ENCODE data around the gene GPS2.

Gene GPS2

DNA sequence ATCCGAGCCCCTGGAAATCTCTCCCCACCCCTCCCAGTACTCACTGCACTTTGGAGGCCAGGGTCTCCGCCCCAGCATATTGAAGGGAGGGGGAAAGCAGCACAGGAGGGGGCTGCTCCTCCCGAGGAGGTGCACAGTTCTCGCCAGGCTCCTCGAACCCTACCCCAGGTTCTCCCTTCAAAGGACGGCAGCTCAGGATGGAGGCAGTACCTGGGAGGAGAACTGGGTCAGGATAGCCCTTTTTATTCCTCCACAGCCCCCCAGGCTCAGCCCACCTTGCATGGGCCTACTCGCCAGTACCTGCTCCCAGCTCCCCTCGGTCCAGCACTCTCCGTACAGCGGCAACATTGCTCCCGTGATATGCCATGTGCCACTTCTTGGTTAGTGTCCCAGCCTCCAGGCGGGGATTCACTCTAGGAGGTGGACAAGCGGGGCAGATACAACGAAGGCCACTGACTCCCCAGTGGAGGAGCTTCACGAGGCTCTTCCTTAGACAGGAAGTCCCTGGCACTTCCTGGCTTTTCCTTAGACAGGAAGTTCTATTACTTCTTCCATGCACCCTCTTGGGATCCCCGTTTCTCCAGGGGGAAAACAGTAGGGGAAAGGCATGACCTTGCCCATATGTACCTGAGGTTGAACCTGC is 2.1 kb upstream of the GPS2 start:
- no peak for DNase-seq (ENCODE audit: low read depth)

DNA sequence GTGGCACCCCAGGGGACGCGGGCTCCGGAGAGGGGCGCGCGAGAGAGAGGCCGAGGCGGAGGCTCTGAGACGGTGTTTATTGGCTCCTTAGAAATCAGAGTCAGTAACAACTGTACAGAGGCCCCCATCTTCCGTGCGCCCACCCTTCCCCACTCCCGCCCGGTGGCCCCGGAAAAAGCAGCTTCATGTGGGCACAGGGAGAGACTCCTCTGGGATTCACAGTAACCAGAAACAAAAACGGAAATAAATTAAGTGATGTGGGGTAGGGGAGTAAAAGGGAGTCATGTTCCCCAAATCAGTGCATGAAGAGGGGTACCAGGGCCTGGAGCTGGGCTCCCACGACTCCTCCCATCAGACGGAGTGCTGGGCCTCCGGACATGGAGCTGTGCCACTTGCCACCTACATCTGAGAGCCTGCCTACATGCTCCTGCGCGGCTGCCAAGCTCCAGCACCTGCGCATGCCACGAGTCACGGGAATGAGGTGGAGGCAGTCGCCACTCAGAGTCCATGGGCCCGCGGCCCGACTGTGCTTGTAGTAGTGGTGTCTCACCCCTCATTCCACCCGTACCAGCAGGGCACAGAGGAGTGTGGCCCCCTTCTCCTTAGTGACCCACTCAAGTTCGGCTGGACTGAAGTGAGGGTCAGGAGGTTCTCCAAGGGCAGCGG is 543 bp upstream of the GPS2 start:
- DNase-seq (ENCODE audit: low read depth), result no peak

DNA sequence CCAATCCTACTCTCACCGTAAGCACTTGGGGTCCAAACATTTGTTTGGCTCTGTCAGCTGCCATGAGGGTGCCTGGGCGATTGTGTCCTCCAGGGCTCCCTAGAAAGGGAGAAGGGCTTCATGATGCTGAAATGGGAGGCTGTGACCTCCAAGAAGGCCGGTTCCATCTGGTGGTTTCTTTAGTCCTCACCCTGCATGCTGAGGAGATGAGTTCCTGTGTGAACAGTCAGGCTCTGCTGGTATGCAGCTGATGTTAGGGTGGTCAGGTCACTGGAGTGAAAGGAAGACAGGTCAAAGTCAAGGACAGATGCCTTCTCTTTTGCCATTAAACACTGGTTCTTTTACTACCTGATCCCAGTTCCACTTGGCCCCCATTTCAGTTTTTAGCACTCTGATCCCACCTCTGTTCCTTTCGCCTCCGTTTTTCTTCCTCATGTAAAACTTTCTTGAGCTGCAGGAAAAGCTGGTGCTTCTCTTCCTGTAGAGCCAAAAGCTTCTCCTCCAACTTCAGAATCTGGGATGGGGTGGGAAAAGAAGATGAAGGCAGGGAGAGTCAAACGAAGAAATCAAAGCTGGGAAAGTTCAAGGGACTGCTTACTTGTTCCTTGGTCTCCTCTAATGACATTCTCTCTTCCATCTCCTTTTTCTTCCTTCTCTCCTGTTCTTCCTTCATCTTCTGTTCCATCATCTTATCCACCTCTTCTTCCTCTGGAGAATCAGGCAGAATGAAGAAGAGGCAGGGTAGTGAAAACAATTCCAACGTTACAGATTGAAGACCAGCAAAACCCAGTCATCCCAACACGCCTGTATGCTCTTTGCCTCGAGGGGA is 1.1 kb downstream of the GPS2 start:
- DNase-seq (ENCODE audit: low read depth), result no peak

DNA sequence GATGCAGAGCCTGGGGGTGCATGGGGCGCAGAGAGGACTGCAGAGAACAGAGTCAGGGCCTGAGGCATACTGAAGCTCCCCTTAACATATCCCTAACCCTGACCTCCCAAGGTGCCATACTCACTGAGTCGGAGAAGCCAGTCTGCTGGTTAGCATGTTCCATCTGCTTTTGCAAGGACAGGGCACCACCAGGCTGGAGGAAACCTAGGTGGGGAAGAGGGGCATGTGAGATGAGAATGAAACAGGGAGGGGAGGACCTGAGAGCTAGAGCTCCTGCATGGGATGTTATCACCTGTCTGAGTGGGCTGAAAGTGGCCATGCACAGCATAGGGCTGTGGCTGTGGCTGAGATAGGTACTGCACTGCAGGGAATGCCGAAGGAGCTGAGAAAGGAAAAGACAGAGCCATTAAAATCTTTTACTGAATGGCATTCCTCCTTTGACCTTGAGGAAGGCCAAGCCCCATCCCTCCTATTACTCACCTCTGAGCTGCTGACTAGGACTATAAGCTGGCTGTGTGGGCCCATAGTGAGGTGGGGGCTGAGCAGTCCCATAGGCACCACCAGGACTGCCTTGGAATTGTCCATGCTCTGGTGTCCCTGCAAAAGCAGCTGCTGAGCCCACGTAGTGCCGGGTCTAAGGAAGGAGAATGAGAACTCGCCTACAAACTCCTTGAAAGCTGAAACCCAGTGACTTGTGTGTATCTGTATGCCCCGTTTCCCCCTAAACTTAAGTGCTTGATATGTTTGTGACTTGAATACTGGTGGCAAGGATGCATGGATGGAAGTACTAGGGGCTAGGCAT is 1.9 kb downstream of the GPS2 start:
- no peak for DNase-seq (ENCODE audit: low read depth)

DNA sequence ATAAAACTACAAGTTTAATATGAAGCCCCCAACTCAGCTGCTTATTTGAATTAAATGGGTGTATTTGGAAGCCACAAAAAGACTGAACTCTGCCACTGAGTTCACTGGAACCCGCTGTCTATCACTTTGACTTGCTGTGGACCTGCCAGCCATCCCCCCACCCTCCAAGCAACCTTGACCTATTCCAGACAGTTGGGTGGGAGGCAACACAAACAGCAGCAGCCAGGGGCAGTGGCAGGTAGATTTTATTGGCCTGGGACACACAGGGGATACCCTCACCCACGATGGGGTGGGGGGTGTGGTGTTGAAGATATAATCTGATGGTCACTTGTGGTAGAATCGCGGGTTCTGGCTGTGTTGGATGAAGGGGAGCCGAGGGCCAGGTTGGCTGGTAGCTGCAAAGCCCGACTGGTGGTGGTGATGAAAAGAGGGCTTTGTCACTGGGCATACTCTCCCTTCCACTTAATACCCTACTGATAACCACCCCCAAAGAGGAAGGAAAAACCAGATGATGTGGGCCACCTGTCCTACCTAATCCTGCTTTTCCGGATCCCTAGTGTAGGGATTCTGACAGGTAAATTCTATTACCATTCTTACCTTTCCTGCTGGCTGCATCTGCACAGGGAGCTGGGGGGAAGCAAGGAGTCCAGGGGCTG is 2.6 kb downstream of the GPS2 start:
- no peak for DNase-seq (ENCODE audit: low read depth)

DNA sequence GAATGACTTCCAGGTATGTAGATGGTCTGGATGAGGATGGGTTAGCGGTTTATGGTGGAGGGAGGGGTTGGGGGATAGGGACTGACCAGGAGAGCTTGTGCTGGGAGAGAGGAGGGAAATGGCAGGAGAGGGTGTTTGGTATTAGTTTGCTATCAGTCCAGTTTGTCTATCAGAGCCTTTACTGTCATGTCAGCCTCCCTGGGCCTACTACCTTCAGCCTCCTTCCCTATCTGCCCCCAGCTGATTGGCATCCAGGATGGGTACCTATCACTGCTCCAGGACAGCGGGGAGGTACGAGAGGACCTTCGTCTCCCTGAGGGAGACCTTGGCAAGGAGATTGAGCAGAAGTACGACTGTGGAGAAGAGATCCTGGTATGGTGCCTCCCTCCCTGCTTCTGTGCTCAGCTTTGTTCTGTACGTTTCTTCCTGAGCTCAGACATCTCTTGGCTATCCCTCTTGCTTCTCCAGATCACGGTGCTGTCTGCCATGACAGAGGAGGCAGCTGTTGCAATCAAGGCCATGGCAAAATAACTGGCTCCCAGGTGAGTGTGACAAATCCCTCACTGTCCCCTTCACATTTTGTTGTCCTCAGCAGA is 4.0 kb downstream of the GPS2 start:
- DNase-seq (ENCODE audit: low read depth), result no peak

DNA sequence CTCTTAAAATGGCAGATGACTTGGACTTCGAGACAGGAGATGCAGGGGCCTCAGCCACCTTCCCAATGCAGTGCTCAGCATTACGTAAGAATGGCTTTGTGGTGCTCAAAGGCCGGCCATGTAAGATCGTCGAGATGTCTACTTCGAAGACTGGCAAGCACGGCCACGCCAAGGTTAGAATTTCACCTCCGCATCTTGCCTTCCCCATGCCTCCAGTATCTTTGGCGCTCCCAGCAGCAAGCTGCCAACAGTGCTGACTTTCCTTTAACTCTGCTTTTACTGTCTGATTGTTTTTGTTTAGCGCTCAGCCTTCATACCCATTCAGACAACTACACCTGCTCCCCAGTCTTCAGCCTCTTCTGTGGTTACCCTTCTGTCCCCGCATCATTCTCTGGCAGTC is 5.5 kb downstream of the GPS2 start:
- DNase-seq (ENCODE audit: low read depth), result no peak

DNA sequence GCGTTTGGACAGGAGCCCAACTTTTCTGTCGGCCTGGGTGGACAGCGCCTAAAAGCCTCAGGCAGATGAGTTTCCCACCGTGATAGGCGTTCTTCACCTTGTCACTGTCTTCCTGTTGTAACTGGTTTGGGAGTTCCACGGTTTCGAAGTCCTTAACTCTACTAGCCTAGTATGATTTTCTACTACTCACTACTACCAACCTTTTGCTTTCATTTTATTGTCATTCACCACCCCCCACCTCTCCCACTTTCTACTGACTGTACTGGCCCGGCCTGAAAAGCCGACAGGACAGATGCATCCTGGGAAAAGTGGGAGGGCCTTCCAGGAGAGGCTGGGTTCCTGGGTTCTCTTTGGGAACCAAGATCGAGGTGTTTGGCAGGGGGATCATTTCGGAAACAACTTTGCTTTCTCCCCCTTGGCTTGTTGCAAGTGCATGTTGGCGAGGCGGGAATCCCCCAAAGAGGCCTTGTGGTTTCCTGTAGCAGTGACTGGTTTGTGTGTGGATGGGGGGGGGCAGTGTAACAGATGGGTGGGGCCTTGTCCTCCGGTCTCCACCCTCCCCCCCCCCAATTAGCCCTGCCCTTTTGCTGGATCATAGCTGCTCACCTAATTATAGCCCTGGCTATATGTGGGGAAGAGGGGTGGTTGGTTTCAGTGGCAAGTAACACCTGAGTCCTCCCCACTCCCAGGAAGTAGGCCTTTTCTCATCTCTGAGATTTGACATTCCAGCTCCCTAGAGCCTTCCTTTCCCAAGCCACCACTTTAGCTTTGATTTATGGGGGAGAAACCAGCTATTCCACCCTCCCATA is 6.3 kb downstream of the GPS2 start:
- DNase-seq (ENCODE audit: low read depth), result peak; percentile 55

DNA sequence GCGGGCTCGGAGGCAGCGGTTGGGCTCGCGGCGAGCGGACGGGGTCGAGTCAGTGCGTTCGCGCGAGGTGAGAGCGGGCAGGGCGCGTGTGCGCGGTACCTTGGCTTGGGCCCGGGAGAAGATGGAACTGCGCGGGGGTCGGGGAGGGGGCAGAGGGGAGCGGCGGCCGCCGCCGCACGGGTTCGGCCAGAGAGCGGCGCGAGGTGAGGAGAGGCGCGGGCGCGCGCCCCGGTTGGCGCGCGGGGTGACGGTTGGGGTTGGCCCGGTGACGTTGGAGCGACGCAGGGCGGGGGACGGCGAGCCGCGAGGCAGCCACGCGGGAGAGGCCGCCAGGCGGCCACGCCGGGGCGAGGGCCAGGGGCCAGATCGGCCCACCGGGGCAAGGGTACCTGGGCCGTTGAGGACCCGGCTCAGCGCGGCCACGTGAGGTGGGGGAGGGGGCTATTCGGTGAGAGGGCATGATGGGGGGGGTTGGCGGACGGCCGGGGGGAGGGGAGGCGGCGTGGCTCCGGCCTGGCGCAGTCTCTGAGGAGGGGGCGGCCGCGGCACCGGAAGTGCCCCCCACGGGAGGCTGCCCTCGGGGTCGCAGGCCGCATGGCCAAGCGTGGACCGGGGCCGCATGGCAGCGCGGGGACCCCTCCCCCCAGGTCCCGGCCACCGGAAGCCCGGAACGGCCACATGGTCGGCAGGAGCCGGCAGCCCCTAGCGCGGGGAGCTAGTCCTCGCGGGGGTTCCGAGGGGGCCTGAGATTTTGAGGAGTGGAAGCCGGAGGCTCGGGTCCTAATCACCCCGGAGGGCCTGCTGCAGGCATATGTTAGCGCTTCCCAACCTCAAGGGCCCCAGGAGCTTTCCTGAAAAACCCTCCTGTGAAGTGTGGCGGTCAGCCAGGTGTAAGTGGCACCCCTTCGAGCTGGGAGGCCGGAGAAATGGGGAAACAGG is 7.2 kb downstream of the GPS2 start:
- no peak for DNase-seq (ENCODE audit: low read depth)

DNA sequence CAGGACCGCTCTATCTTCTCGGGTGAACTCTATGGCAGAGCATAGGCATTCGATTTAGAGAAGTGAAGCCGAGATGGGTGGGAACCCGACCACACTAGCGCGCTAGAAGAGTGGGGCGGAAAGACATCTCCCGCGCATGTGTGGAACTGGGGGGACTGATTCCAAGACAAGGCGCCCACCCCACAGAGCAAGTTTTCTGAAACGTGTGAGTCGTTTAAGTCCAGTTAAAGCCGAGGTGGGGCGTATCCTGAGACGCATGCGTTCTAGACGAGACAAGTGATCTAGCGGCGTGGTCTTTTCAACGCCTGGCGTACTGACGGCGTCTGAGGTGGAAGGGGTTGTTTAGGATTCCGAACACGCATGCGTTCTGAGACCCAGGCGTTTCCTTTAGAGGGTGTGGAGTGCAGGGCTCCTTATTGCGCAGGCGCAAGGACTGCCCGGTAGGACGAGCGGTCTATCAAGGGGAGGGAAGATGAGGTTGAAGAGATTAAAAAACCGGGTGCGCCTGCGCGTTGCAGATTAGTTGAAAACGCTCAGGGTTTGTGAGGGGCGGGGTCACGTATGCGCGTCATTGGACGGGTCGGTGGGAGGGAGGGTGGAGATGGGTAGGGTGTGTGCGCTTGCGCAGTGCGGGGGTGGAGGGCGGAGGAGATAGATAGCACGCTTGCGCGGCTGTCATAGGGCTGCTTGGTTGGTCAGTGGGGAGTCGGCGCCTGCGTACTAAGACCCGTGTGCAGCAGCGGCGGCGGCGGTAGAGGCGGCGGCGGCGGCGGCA is 8.1 kb downstream of the GPS2 start, which contains the start of gene EIF5A:
Gene EIF5A, plus strand, starts transcription at position 718 of the 775 bp plus-strand sequence. CDS start 2,008 bp downstream, outside the sequence.
- peak; percentile 100 for DNase-seq (ENCODE audit: low read depth)

DNA sequence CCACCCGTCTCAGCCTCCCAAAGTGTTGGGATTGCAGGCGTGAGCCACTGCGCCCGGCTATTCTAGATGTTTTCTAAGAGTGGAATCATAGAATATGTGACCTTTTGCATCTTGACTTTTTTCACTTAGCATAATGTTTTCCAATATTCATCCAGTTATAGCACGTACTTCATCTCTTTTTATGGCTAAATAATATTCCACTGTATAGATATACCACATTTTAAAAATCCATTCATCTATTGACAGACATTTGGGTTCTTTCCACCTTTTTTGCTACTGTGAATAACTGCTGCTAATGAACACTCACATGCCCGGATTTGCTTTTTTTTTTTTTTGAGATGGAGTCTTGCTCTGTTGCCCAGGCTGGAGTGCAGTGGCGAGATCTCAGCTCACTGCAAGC is 11.0 kb downstream of the GPS2 start:
- DNase-seq (ENCODE audit: low read depth), result no peak

DNA sequence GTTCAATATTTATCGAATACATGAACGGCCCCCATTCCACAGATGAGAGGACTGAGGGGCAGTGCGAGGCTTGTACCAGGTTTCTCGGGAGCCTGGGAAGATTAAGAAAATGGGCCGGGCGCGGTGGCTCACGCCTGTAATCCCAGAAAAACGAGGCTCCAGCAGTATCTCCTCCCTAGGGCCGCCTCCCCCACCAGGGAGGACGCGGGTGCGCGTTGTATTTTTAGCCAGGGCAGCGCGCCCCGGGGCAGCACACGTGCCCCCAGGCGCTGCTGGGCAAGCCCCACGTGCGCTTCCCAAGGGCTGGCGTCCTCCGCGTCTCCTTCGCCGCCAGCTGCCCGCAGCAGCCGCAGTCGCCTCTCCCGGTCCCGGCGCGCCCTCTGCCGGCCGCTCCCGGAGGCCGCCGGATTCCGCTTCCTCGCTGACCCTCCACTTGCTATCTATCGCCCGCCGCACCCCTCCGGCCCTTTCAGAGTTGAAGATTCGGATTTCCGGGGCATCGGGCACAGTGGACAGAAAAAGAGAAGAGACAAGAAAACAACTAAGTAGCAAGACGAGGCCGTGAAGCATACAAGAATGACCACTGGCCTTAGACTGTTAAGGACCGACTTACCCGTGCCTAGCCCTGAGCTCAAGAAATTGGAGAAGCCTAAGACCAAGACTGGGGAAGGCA is 18.8 kb downstream of the GPS2 start:
- peak; percentile 59 for DNase-seq (ENCODE audit: low read depth)

DNA sequence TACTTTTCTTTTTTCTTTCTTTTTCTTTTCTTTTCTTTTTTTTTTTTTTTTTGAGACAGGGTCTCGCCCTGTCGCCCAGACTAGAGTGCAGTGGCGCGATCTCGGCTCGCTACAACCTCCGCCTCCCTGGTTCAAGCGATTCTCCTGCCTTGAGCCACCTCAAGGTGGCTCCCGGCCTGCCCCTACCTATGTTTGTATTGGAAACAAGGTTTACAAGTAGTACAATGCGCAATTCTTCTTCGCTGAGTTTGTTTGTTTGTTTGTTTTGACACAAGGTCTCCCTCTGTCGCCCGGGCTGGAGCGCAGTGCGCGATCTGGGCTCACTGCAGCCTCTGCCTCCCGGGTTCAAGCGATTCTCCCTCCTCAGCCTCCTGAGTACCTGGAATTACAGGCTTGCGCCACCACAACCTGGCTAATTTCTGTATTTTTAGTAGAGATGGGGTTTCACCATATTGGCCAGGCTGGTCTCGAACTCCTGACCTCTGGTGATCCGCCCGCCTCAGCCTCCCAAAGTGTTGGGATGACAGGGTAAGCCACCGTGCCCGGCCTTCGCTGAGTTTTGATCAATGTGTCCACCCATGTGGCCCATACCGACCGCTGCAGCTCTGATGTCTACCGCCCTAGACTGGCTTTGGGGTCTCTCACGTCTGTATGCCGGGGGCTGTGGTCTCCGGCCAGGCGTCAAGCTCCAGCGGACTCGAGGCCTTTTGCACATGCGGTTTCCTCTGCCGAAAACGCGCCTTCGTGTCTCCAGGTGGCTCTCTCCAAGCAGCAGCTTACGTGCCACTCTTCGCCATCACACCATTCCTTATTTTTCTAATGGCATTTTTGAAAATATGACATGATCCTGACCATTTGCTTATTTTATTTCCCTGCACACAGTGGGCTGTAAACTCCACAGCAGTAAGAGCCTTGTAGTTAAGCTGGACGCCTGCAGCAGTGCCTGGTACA is 19.7 kb downstream of the GPS2 start:
- no peak for DNase-seq (ENCODE audit: low read depth)

DNA sequence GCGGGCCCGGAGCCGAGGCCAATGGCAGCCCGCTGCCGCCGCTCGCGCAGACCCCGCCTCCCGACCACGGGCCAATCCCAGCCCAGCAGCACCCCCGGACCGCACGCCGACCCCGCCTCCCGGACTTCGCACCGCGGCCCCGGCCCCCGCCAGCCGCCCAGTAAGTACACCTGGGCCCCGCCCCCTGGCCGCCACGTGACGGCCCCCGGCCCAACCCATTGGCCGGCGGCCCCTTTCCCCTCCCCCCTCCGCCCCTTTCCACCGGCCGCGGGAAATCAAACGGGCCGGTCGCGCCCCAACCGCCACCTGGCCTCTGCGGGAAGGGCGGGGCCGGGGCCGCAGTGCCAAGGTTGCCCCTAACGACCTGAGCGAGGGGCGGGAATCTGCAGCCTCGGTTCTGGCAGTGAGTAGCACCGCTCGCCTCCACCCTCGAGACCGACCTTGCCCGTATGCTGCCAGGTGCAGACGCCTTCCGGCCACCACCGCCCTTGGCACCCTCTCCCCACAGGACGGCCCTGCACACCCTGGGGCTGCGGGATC is 20.5 kb downstream of the GPS2 start, which contains the start of gene YBX2:
Gene YBX2, minus strand, starts transcription at position 26 of the 540 bp plus-strand sequence. CDS start 139 bp downstream, outside the sequence.
- DNase-seq (ENCODE audit: low read depth), result peak; percentile 44

DNA sequence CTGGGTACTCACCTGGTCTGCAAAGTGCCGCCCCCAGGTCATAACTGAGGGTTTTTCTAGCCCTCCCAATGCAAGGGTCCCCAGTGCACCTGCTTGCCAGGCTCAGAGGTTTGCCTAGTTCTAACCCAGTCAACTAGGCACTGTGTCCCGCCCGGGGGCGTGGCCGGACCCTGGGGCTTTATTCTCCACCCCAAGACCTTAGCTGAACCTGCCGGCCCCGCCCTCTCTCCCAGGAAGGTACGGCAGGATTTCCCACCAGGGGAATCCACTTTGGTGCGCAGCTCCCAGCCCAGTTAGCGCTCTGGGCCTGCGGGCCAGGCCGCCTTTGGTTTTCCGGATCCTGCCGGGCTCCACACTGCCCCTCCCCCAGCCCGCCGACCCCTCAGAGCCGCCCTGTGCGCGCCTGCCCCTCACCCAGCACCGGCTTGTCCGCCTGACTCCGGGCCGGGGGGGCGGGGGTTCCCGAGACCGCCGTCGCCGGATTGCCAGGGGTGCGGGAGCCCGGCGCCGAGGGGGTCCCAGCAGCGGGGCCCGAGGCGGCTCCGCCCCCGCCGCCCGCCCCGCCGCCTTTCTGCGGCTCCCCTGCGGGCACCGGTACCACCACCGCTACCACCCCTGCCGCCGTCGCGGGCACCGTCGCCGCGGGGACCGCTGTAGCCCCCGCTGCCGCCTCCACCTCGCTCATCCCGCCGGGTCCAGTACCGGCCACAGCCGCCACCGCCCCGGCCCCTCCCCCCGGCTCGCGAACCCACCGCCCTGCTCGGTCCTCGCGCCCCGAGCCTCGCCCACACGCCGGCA is 21.1 kb downstream of the GPS2 start:
- DNase-seq (ENCODE audit: low read depth), result no peak

All from stimulated activated CD8-positive, alpha-beta memory T cell treated with anti-CD3 and anti-CD28 coated beads, Interleukin-15, amount 100 ng/mL, for 24 hours (primary cell).